ENCODE measurements around the gene KRT8. TPM values are rescaled to one million over a fixed set of nuclear protein-coding genes. Genes with fewer than 3 reads are reported as not detected.

KRT8 gene
- total RNA-seq, 2 donors from 2014 or later, result 182 to 536 TPM

DNA sequence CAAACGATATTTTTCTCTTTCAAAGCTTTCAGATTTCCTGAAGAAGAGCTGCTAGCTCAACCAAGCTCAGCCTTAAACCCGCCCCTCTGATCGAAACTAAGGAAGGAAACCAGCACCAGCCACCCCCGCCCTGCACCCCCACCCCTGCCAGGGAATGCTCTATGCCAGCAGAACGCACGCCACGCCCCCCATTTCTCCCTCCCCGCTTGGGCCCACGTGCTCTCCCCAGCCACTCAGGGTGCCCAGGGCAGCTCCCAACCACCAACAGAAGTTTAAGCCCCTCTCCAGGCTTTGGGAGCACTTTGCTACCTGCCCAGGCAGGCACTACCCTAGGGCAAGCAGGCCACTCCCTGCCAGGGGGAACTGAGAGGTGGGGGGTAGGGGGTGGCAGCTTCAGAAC, 37.2 kb downstream of the KRT8 start:
- 20% methylated on average over 5 of the region's 9 CpGs for WGBS
- intact Hi-C loops (cut with DNase I), result loop anchor here (5.0 kb wide), 1 partner anchor 710 kb away; no protein-coding TSS in a partner anchor
- peak; percentile 70 for DNase-seq (ENCODE audit: low spot score)

DNA sequence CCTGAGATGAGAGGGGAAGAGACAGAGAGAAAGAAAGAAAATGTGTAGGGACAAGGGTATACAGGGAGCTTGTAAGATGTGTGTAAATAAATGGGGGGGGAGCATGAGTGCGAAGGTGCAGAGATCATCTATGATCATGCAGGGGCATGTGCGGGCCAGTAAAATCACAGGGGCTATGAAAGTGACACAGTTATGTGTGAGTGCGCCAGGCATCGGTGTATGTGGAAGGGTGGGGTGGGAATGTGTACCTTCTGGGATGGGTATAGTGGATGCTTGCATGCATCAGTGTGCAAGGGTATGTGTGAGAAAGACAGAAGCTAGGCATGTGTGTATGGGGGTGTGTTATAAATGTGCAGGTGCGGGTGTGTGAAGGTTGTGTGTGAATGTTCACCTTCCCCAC, 37.7 kb downstream of the KRT8 start:
- DNase-seq (ENCODE audit: low spot score), result no peak
- intact Hi-C loops (cut with DNase I), result loop anchor here (5.0 kb wide), 1 partner anchor 710 kb away; no protein-coding TSS in a partner anchor
- 53% methylated on average over 5 of the region's 5 CpGs for WGBS
- TF ChIP-seq, protein P1, sequence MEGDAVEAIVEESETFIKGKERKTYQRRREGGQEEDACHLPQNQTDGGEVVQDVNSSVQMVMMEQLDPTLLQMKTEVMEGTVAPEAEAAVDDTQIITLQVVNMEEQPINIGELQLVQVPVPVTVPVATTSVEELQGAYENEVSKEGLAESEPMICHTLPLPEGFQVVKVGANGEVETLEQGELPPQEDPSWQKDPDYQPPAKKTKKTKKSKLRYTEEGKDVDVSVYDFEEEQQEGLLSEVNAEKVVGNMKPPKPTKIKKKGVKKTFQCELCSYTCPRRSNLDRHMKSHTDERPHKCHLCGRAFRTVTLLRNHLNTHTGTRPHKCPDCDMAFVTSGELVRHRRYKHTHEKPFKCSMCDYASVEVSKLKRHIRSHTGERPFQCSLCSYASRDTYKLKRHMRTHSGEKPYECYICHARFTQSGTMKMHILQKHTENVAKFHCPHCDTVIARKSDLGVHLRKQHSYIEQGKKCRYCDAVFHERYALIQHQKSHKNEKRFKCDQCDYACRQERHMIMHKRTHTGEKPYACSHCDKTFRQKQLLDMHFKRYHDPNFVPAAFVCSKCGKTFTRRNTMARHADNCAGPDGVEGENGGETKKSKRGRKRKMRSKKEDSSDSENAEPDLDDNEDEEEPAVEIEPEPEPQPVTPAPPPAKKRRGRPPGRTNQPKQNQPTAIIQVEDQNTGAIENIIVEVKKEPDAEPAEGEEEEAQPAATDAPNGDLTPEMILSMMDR (IDR thresholded peaks at IDR 0.05), result no peak
- no peak for TF ChIP-seq POLR2AphosphoS5 (IDR thresholded peaks at IDR 0.05)
- TF ChIP-seq POLR2A (IDR thresholded peaks at IDR 0.05), result no peak
- peak overlapping the region in 1 of 2 donors; percentile 22 for H3K27ac ChIP-seq
- no peaks in the 10 kb centered on the region for H3K27me3 ChIP-seq (replicated peaks; ENCODE audit: insufficient read depth)
- H3K36me3 ChIP-seq, result no peaks in the 10 kb centered on the region
- H3K4me3 ChIP-seq, result no peak overlapping the region
- H3K9me3 ChIP-seq, result no peaks in the 10 kb centered on the region
- no peaks in the 10 kb centered on the region for H3K4me1 ChIP-seq (replicated peaks)

More for the DNA sequence above, 37.2 kb downstream of the KRT8 start:
- TF ChIP-seq POLR2AphosphoS5 (IDR thresholded peaks at IDR 0.05), result peak; percentile 16
- TF ChIP-seq, protein P1 (IDR thresholded peaks at IDR 0.05), result no peak
- TF ChIP-seq POLR2A (IDR thresholded peaks at IDR 0.05), result peak; percentile 33
- no peak overlapping the region for H3K4me3 ChIP-seq
- no peaks in the 10 kb centered on the region for H3K27me3 ChIP-seq (replicated peaks; ENCODE audit: insufficient read depth)
- no peaks in the 10 kb centered on the region for H3K4me1 ChIP-seq (replicated peaks)
- H3K9me3 ChIP-seq, result no peaks in the 10 kb centered on the region
- H3K27ac ChIP-seq, result peak overlapping the region in 1 of 2 donors; percentile 36
- no peaks in the 10 kb centered on the region for H3K36me3 ChIP-seq

DNA sequence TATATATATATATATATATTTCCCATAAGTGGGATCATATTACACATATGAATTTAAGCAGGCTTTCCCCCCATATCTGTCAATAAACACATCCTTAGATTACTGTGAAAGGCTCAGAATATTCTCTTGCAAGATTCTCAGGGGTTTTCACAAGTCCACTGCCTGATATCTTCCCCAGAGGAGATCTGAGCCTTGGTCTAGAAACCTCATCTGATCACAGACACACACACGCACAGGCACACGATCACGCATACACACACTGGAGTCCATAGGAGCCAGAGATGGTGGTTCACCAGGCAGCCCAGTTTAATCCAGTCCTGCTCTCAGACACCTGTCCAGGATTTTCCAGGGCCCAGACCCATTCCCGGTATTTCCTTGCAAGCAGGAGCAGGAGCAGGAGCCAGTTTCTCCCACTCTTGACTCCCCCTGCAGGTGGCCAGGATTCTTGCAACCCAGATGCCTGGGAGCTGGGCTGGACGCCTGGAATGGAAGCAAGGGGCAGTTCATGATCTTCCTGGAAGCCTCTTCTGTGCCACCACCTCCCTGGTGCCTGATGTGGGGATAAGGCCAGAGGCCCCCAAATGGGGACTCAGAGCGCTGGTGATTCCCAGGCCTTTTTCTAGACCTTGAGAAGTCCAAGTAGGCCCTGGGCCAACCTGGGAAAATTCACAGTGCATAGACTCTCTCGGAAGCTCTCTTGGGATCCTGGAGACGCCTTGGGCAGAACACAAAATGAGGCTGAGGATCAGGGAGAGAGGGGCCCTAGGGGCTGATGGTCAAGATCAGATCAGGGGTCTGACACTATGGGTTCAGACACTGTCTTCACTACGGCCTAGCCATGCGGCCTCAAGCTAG, 39.6 kb downstream of the KRT8 start:
- H3K9me3 ChIP-seq, result no peaks in the 10 kb centered on the region
- no peaks in the 10 kb centered on the region for H3K27me3 ChIP-seq (replicated peaks; ENCODE audit: insufficient read depth)
- 58% methylated on average over 10 of the region's 10 CpGs for WGBS

DNA sequence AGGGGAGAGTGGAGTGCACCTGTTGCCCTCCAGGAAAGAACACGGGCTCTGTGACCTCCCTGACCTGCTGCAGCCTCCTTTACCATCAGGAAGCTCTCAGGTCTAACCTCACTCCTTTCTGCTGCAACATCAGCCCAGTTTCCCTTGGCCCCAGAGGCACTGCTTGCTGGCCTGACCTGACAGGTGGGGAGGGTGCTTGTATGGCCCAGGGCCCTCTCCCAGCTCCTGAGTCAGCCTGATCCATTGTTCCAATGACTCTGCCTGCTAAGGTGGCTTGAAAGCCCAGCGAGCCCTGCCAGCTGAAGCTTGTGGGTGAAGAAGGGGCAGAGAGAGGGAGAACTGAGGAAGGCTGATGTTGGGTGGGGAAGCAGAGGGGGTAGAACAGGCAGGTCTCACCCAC, 42.9 kb downstream of the KRT8 start:
- 72% methylated on average over 2 of the region's 2 CpGs for WGBS
- no peak overlapping the region for H3K27ac ChIP-seq
- no peaks in the 10 kb centered on the region for H3K4me1 ChIP-seq (replicated peaks)
- H3K36me3 ChIP-seq, result no peaks in the 10 kb centered on the region
- no peak for DNase-seq (ENCODE audit: low spot score)
- intact Hi-C loops (cut with DNase I), result no loop called here
- no peak for TF ChIP-seq POLR2AphosphoS5 (IDR thresholded peaks at IDR 0.05)
- TF ChIP-seq, protein P1 (IDR thresholded peaks at IDR 0.05), result no peak
- TF ChIP-seq POLR2A (IDR thresholded peaks at IDR 0.05), result no peak
- H3K27me3 ChIP-seq (replicated peaks; ENCODE audit: insufficient read depth), result no peaks in the 10 kb centered on the region
- H3K9me3 ChIP-seq, result no peaks in the 10 kb centered on the region
- H3K4me3 ChIP-seq, result no peak overlapping the region

More for the DNA sequence above, 39.6 kb downstream of the KRT8 start:
- intact Hi-C loops (cut with DNase I), result loop anchor here (5.0 kb wide), 1 partner anchor 708 kb away; no protein-coding TSS in a partner anchor
- Histone ChIP-seq H3K4me3 (no peak overlapping the region), H3K4me1 (replicated peaks) (no peaks in the 10 kb centered on the region), H3K27ac (no peak overlapping the region), H3K36me3 (no peaks in the 10 kb centered on the region)
- peak; percentile 51 for DNase-seq (ENCODE audit: low spot score)
- TF ChIP-seq, protein P1 (IDR thresholded peaks at IDR 0.05), result peak; percentile 41 to 82 (median 65)
- TF ChIP-seq POLR2A (IDR thresholded peaks at IDR 0.05) (no peak), POLR2AphosphoS5 (IDR thresholded peaks at IDR 0.05) (peak; percentile 26)

Data from prostate gland (tissue), 2 donors.